ENCODE measurements around the gene TRIM40.

DNA sequence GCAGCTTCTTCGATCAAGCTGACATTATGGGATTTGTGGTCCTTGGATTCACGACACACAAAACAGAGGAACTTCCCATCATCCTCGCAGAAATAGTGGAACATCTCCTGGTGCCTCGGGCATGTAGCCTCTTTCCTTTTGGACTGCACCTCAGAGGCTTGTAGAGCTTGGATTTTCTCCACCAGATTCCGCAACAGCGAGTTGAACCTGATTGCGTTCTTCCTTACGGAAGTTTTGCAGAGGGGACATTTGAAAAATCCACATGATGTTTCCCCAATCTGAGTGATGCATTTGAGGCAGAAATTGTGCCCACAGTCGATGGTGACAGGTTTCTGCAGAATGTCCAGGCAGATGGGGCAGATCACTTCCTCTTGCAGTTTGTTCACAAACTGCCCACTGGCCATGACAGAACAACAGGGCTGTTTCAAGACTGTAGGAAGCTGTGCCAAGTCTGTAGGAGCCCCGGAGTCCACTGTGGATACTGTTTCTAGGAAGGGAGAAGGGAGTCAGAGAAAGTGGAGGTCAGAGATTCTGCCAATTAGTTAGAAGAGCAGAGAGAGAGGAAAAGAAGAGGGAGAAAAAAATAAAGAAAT is 23.4 kb upstream of the TRIM40 start:
- TF ChIP-seq, protein P1, sequence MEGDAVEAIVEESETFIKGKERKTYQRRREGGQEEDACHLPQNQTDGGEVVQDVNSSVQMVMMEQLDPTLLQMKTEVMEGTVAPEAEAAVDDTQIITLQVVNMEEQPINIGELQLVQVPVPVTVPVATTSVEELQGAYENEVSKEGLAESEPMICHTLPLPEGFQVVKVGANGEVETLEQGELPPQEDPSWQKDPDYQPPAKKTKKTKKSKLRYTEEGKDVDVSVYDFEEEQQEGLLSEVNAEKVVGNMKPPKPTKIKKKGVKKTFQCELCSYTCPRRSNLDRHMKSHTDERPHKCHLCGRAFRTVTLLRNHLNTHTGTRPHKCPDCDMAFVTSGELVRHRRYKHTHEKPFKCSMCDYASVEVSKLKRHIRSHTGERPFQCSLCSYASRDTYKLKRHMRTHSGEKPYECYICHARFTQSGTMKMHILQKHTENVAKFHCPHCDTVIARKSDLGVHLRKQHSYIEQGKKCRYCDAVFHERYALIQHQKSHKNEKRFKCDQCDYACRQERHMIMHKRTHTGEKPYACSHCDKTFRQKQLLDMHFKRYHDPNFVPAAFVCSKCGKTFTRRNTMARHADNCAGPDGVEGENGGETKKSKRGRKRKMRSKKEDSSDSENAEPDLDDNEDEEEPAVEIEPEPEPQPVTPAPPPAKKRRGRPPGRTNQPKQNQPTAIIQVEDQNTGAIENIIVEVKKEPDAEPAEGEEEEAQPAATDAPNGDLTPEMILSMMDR (IDR thresholded peaks at IDR 0.05), result no peak
- no peak for TF ChIP-seq ZFX (IDR thresholded peaks at IDR 0.05; ENCODE audit: borderline replicate concordance)
